Measurements from ENCODE around the gene PLP2. TPM values are rescaled to one million over a fixed set of nuclear protein-coding genes. Genes with fewer than 3 reads are reported as not detected.

Gene PLP2
- total and polyA plus RNA-seq, 2 of the 13 experiments (the other 11 are each of a cell fraction or from before 2014, with no cell fraction given): 0.40 to 3.6 TPM

- TF ChIP-seq ATF6 (CRISPR knock-in tag; conservative IDR thresholded peaks at IDR 0.05) (0 out of 2 replicates have a peak, but pooled peaks have one; percentile 53), FOXP4 (CRISPR knock-in tag; IDR thresholded peaks at IDR 0.05) (peak; percentile 40; the same call in 1 of the 2 replicates), ZNF629 (CRISPR knock-in tag; conservative IDR thresholded peaks at IDR 0.05) (no peak), RFXAP (CRISPR knock-in tag; IDR thresholded peaks at IDR 0.05; ENCODE audit: borderline replicate concordance) (peak; percentile 79; the same call in 1 of the 2 replicates), TFE3 (CRISPR knock-in tag; IDR thresholded peaks at IDR 0.05) (peak; percentile 52; the same call in 1 of the 2 replicates), PHF8 (CRISPR knock-in tag; IDR thresholded peaks at IDR 0.05) (peak; percentile 55), MYNN (CRISPR knock-in tag; IDR thresholded peaks at IDR 0.05; ENCODE audit: low read depth) (peak; percentile 83; the same call in 1 of the 2 replicates), ARID5B (CRISPR knock-in tag; IDR thresholded peaks at IDR 0.05) (peak; percentile 61), MYC (CRISPR knock-in tag; IDR thresholded peaks at IDR 0.05; ENCODE audit: borderline replicate concordance) (peak; percentile 64; the same call in 1 of the 2 replicates), ZNF224 (CRISPR knock-in tag; IDR thresholded peaks at IDR 0.05) (no peak), ZNF678 (CRISPR knock-in tag; IDR thresholded peaks at IDR 0.05) (peak; percentile 57; the same call in 1 of the 2 replicates), ERF (CRISPR knock-in tag; IDR thresholded peaks at IDR 0.05) (peak; percentile 92), PRDM10 (CRISPR knock-in tag; IDR thresholded peaks at IDR 0.05; ENCODE audit: low read depth) (peak; percentile 42)
Observed at GRCh38 chrX:49199906-49200771, 28.4 kb downstream of the PLP2 start, which contains the start of gene SYP (continued).
